ENCODE measurements around the gene SLC2A3. TPM values are rescaled to one million over a fixed set of nuclear protein-coding genes. Genes with fewer than 3 reads are reported as not detected.

The SLC2A3 gene
- total RNA-seq, 1 experiment from 2014 or later = 10.5 TPM

DNA sequence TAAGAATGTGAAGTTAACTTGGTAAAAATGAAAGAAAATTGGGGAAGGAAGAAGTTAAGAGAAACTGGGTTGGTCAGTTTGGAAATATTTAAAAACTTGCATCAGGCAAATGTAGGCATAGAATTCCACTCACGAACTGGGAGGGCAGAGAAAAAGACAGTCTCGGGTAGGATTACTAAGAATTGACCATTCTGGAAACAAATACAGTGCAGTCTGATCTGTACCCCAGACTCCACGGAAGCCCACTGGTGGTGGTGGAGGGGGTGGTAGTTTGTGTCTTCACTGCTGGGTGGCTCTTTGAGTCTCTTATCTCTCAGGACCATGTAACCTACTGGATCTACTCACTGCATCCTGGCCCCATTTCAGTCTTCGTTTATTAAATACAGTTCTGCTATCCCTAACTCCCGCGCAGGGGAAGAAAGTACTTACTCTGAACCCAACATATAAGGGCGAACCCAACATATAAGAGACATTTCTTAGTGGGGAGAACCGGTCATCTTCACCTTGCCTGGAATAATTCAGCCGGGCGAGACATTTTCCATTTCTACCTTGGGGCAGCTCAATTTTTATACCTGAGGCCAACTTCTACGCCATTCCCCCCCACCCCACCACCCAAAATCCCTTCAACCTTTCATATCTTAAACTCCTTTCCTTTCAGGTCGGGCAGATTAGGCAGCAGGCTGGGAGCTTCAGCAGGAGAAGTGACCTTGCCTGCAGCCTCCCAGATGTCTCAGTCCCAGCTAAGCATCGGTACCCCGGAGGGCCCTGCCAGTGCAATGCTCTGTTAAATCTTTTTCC, 1.7 kb downstream of the SLC2A3 start:
- Histone ChIP-seq H3K4me2 (ENCODE audit: low read length) (peak overlapping the region; percentile 41; the same call in 1 of the 2 replicates), H3K27ac (ENCODE audit: low read depth, low read length) (no peak overlapping the region), H3K9ac (ENCODE audit: low read length) (no peak overlapping the region), H3K4me3 (replicated peaks in 1 of 2; ENCODE audit: low read depth in 1 of 2, low read length in 2 of 2) (no peak overlapping the region), H3K4me1 (ENCODE audit: control insufficient read depth in 1 of 2, insufficient read depth in 2 of 2, low read length in 2 of 2) (peaks cover 2 to 20% of the 10 kb centered on the region in 2 experiments; a peak in 3 of 4 replicates), H3K9me2 (ENCODE audit: insufficient read depth) (no peaks in the 10 kb centered on the region), H2AFZ (ENCODE audit: low read depth, low read length, poor library complexity, severe bottlenecking) (no peak overlapping the region), H3K9me3 (ENCODE audit: control insufficient read depth in 1 of 2, insufficient read depth in 1 of 2, low read depth in 1 of 2, low read length in 2 of 2) (no peaks in the 10 kb centered on the region), H4K20me1 (ENCODE audit: insufficient read depth) (no peaks in the 10 kb centered on the region), H3K27me3 (ENCODE audit: insufficient read depth, low read length) (no peaks in the 10 kb centered on the region), H3K36me3 (ENCODE audit: control insufficient read depth in 1 of 2, insufficient read depth in 2 of 2, low read length in 2 of 2) (no peaks in the 10 kb centered on the region; a peak in 1 of 4 replicates), H3K79me2 (ENCODE audit: insufficient read depth, low read length) (no peaks in the 10 kb centered on the region)
- ChIA-PET CTCF (interaction anchor here (1.0 to 2.0 kb wide), 21 partner anchors 10 to 218 kb away, joined by 3 to 21 read pairs (median 7); no protein-coding TSS in a partner anchor), POLR2A (interaction anchor here (1.3 kb wide), 1 partner anchor 26 kb away, joined by 6 read pairs; no protein-coding TSS in a partner anchor), RAD21 (ENCODE audit: low non-redundant PET in 1 of 2, low total read pairs in 2 of 2, uncharacterized antibody in 2 of 2, unreplicated experiment in 2 of 2) (interaction anchor here in 1 of 2 experiments (1.5 kb wide), 1 partner anchor 60 kb away, joined by 8 read pairs; no protein-coding TSS in a partner anchor)
- no peak for ATAC-seq
- BruUV-seq (replicated peaks) = no TSS peak
- intact Hi-C loops (cut with micrococcal nuclease) = loop anchor here (10.0 kb wide), 1 partner anchor 141 kb away; no protein-coding TSS in a partner anchor
- no peak for DNase-seq (ENCODE audit: low read depth, low spot score)
- TF ChIP-seq ZFX (IDR thresholded peaks at IDR 0.05) = no peak
- TF ChIP-seq POLR2AphosphoS5 (IDR thresholded peaks at IDR 0.05; ENCODE audit: low read depth, low read length) = no peak
- no peak for TF ChIP-seq EGR1 (IDR thresholded peaks at IDR 0.05; ENCODE audit: low read depth)
- no peak for TF ChIP-seq CBX3 (IDR thresholded peaks at IDR 0.05; ENCODE audit: low read depth)
- TF ChIP-seq YY1 (IDR thresholded peaks at IDR 0.05; ENCODE audit: extremely low read depth, insufficient replicate concordance, low read depth, low read length) = no peak

DNA sequence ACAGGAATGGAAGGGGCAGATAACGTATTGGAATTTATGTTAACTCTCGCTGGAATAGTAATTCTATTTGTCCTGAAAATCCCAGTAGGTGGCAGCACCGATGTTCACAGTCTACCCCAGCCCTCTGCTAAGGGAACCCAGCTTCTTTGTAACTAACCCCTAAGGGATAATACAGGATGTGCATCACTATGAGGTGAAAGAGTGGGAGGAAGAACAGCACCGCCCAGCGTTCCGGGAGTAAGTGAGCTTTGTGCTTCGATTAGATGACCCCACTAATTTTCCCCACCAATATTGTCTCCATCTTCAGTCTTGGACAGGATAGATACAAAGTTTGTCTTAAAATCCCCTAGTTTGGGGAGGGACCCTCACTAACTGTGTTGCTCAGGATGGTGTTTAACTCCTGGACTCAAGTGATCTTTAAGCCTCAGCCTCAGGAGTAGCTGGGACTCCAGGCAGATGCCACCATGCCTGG, 2.7 kb downstream of the SLC2A3 start:
- ChIA-PET POLR2A (interaction anchor here (1.0 to 1.3 kb wide), 2 partner anchors 27 to 94 kb away, joined by 3 to 6 read pairs; no protein-coding TSS in a partner anchor), CTCF (interaction anchor here (0.5 to 2.0 kb wide), 34 partner anchors 10 to 304 kb away, joined by 3 to 21 read pairs (median 5); no protein-coding TSS in a partner anchor), RAD21 (ENCODE audit: low non-redundant PET in 1 of 2, low total read pairs in 2 of 2, uncharacterized antibody in 2 of 2, unreplicated experiment in 2 of 2) (interaction anchor here (0.5 to 1.5 kb wide), 8 partner anchors 14 to 171 kb away, joined by 3 to 8 read pairs (median 4); no protein-coding TSS in a partner anchor)
- H3K4me1 ChIP-seq (ENCODE audit: control insufficient read depth in 1 of 2, insufficient read depth in 2 of 2, low read length in 2 of 2) = peaks cover 2 to 20% of the 10 kb centered on the region in 2 experiments; a peak in 3 of 4 replicates
- peak overlapping the region; percentile 41 for H3K4me2 ChIP-seq (ENCODE audit: low read length)
- no peak overlapping the region for H3K27ac ChIP-seq (ENCODE audit: low read depth, low read length)
- H3K79me2 ChIP-seq (ENCODE audit: insufficient read depth, low read length) = no peaks in the 10 kb centered on the region
- BruUV-seq (replicated peaks) = no TSS peak
- H3K27me3 ChIP-seq (ENCODE audit: insufficient read depth, low read length) = no peaks in the 10 kb centered on the region
- H4K20me1 ChIP-seq (ENCODE audit: insufficient read depth) = no peaks in the 10 kb centered on the region
- peak overlapping the region; percentile 8 for H2AFZ ChIP-seq (ENCODE audit: low read depth, low read length, poor library complexity, severe bottlenecking)
- intact Hi-C loops (cut with micrococcal nuclease) = loop anchor here (2.0 to 10.0 kb wide), 3 partner anchors 38 to 142 kb away; no protein-coding TSS in a partner anchor
- H3K4me3 ChIP-seq (replicated peaks in 1 of 2; ENCODE audit: low read depth in 1 of 2, low read length in 2 of 2) = no peak overlapping the region; a peak in 1 of 4 replicates
- DNase-seq (ENCODE audit: low read depth, low spot score) = peak; percentile 94
- ATAC-seq = peak; percentile 99
- no peaks in the 10 kb centered on the region; a peak in 1 of 4 replicates for H3K36me3 ChIP-seq (ENCODE audit: control insufficient read depth in 1 of 2, insufficient read depth in 2 of 2, low read length in 2 of 2)
- H3K9me3 ChIP-seq (ENCODE audit: control insufficient read depth in 1 of 2, insufficient read depth in 1 of 2, low read depth in 1 of 2, low read length in 2 of 2) = no peaks in the 10 kb centered on the region
- no peak overlapping the region for H3K9ac ChIP-seq (ENCODE audit: low read length)
- H3K9me2 ChIP-seq (ENCODE audit: insufficient read depth) = no peaks in the 10 kb centered on the region
- TF ChIP-seq RAD21 (IDR thresholded peaks at IDR 0.05; ENCODE audit: low read depth) = peak; percentile 86
- no peak for TF ChIP-seq POLR2A (IDR thresholded peaks at IDR 0.05; ENCODE audit: borderline replicate concordance, extremely low read depth, insufficient read depth, insufficient read length)
- TF ChIP-seq EZH2 (IDR thresholded peaks at IDR 0.05) = no peak
- TF ChIP-seq EZH2phosphoT487 (IDR thresholded peaks at IDR 0.05; ENCODE audit: borderline replicate concordance) = no peak
- TF ChIP-seq, protein P1, sequence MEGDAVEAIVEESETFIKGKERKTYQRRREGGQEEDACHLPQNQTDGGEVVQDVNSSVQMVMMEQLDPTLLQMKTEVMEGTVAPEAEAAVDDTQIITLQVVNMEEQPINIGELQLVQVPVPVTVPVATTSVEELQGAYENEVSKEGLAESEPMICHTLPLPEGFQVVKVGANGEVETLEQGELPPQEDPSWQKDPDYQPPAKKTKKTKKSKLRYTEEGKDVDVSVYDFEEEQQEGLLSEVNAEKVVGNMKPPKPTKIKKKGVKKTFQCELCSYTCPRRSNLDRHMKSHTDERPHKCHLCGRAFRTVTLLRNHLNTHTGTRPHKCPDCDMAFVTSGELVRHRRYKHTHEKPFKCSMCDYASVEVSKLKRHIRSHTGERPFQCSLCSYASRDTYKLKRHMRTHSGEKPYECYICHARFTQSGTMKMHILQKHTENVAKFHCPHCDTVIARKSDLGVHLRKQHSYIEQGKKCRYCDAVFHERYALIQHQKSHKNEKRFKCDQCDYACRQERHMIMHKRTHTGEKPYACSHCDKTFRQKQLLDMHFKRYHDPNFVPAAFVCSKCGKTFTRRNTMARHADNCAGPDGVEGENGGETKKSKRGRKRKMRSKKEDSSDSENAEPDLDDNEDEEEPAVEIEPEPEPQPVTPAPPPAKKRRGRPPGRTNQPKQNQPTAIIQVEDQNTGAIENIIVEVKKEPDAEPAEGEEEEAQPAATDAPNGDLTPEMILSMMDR (IDR thresholded peaks at IDR 0.05 in 2 of 3, conservative IDR thresholded peaks at IDR 0.05 in 1 of 3; ENCODE audit: borderline replicate concordance in 1 of 3, insufficient read depth in 1 of 3, low read depth in 2 of 3, low read length in 2 of 3) = peak; percentile 67 to 97 (median 82)
- peak; percentile 85 for TF ChIP-seq CBX3 (IDR thresholded peaks at IDR 0.05; ENCODE audit: low read depth)
- TF ChIP-seq SIN3A (IDR thresholded peaks at IDR 0.05; ENCODE audit: low read depth) = no peak
- TF ChIP-seq, protein P2, sequence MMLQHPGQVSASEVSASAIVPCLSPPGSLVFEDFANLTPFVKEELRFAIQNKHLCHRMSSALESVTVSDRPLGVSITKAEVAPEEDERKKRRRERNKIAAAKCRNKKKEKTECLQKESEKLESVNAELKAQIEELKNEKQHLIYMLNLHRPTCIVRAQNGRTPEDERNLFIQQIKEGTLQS (IDR thresholded peaks at IDR 0.05) = no peak
- no peak for TF ChIP-seq YY1 (IDR thresholded peaks at IDR 0.05; ENCODE audit: extremely low read depth, insufficient replicate concordance, low read depth, low read length)
- TF ChIP-seq ZNF274 (IDR thresholded peaks at IDR 0.05; ENCODE audit: low read depth, low read length) = no peak
- no peak for TF ChIP-seq ZFX (IDR thresholded peaks at IDR 0.05)
- TF ChIP-seq SP1 (IDR thresholded peaks at IDR 0.05; ENCODE audit: low read depth) = no peak
- no peak for TF ChIP-seq TCF7L2 (IDR thresholded peaks at IDR 0.05; ENCODE audit: borderline replicate concordance, extremely low read depth, insufficient read depth, insufficient read length)

Measured in HCT116 (cell line).